Measurements from ENCODE around the gene MAST1.

- TF ChIP-seq, protein P1, sequence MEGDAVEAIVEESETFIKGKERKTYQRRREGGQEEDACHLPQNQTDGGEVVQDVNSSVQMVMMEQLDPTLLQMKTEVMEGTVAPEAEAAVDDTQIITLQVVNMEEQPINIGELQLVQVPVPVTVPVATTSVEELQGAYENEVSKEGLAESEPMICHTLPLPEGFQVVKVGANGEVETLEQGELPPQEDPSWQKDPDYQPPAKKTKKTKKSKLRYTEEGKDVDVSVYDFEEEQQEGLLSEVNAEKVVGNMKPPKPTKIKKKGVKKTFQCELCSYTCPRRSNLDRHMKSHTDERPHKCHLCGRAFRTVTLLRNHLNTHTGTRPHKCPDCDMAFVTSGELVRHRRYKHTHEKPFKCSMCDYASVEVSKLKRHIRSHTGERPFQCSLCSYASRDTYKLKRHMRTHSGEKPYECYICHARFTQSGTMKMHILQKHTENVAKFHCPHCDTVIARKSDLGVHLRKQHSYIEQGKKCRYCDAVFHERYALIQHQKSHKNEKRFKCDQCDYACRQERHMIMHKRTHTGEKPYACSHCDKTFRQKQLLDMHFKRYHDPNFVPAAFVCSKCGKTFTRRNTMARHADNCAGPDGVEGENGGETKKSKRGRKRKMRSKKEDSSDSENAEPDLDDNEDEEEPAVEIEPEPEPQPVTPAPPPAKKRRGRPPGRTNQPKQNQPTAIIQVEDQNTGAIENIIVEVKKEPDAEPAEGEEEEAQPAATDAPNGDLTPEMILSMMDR (IDR thresholded peaks at IDR 0.05; ENCODE audit: low read length) = no peak
- TF ChIP-seq EZH2 (IDR thresholded peaks at IDR 0.05; ENCODE audit: borderline replicate concordance, low read length) = no peak
Measured at GRCh38 chr19:12792051-12792852, 46.1 kb upstream of the MAST1 start.

Data from OCI-LY1 (cell line).